Stimulated activated CD4-positive, alpha-beta T cell treated with anti-CD3 and anti-CD28 coated beads, Interleukin-4, amount 100 ng/mL, for 4 hours (primary cell): ENCODE results near the gene AFP.

Source experiments
- DNase-seq, 2 experiments: peaks; one replicate each; pipeline ENCODE4 v3.0.0-alpha.2; 2020

AFP gene

DNA sequence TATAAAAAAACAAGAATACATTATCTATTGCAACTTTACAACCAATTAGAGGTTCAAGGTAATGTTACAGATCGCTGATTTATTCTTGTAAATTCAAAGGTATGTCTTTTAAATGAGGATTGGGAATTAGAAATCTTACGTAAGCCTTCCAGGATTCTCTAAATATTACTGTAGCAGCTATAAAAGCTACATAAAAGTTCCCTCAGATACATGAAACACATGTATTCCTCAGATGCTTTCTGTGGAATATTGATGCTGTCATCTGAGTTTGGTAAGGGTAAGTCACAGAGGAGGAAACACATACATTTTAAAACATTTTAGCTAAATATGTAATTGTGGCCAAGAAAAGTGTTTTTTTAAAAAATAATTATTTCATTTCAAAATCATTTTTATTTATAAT lies 3.4 kb downstream of the AFP start:
- DNase-seq, result no peak

DNA sequence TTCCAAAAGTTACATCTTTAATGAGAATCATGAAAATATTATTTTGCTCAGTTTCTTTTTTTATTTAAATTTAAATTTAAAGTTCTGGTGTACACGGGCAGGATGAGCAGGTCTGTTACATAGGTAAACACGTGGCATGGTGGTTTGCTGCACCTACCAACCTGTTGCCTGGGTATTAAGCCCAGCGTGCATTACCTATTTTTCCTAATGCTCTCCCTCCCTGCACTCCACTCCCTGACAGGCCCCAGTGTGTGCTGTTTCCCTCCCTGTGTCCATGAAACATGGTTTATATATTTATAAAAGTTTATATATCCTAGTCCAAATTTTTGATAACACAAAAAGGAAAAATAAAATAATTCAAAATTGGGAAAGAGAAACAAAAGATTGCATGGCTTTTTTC lies 4.0 kb downstream of the AFP start:
- DNase-seq, result no peak

DNA sequence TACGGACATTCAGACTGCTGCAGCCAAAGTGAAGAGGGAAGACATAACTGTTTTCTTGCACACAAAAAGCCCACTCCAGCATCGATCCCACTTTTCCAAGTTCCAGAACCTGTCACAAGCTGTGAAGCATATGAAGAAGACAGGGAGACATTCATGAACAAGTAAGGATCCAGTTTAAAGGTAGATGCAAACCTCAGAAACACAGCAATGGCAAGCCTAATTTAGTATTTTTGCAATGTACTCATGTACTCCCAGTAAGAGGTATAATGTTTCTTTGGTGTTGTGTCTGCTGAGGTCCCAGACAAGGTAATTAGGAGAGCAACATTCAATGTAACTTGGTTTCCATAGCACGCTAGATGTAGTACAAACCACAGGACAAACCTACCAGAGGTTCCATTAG lies 4.6 kb downstream of the AFP start:
- DNase-seq, result no peak

DNA sequence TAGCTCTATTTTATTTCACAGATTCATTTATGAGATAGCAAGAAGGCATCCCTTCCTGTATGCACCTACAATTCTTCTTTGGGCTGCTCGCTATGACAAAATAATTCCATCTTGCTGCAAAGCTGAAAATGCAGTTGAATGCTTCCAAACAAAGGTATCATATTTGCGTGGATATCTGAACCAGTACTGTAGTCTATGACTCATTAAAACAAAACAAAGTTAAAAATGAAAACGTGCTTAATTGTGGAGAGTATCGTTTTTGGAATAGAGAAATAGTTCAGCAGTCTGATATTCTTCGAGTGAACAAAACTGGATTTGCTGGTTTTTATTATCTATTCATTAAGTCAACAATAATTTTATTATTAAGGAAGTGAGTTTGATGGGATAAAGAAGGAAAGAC lies 6.3 kb downstream of the AFP start:
- DNase-seq, result no peak

DNA sequence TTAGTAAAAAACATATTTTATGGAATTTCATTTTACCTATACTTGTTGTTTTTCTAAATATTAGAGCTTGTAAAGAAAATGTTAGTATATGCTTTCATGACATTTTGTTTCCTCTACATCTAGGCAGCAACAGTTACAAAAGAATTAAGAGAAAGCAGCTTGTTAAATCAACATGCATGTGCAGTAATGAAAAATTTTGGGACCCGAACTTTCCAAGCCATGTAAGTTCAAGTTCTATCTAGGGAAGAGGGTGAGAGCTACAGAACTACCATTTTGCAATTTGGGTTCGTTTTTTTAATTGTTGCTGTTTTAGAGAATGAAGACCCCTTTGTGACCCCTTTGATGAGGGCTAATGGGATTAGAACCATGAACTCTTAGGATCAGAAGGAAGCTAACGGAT lies 7.2 kb downstream of the AFP start:
- DNase-seq, result no peak

DNA sequence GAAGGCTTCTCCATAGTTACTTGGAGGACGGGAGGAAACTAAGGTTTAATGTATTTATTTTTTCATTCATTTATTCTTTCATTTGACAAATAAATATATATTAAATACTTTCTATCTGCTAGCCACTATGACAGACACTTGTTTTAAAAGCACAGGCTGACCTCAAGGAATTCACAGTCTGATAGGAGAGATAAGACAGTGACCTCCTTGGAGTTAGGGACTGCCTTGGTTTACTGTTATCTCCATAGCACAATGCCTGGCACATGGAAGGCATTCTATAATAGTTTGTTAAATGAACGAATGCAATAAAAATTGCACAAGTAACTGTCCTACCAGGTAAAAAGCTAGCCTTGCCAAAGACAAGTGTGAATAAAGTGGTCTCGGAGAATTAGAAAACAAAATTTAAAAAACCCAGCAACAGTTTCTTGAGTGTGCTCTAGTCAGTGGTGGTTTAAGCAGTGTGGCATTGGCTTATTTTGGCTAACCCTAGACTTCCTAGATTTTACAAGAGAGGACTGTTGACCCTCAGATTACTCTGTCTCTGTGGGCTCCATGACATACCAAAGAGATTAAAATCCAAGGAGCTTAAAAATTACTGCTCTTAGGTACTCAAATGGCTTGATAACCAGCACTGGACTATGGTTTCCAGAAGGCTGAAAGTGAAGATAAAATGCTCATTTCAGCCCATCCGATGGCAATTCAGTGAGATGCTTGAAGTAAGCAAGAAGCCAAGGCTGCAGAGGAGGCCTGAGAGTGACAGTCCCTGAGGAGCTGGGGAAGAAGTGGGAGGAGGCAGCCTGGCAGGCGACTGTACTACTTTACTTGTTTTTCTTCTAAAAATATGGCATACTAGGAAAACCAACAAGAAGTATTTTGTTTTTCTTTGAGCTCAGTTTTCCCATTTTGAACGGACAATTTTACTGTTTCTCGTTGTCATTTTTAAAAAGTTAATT lies 9.6 kb downstream of the AFP start:
- no peak for DNase-seq

DNA sequence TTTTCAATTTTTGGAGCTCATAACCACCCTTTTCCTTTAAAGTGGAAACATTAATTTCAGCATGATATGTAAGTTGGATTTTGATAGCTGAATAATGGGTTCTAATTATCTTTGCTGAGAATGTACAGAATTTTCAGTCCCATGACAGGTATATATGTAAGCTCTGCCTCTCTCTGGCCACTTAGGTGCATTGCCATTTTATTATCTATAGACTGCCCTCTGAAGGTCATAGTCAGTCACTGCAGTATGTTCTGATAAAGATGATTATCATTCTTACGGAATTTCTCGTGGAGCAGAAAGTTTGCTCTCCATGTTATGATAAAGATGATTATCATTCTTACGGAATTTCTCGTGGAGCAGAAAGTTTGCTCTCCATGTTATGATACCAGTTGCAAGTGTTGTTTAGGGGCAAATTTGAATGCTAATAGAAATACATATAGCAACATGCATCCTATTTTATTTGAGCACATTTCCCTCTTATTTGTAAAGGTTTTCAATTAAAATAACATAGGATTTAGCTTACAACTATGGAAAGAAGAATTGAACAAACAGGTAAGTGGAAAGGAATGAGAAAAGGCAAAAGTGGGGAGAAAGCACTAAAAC lies 10.4 kb downstream of the AFP start:
- DNase-seq, result no peak

DNA sequence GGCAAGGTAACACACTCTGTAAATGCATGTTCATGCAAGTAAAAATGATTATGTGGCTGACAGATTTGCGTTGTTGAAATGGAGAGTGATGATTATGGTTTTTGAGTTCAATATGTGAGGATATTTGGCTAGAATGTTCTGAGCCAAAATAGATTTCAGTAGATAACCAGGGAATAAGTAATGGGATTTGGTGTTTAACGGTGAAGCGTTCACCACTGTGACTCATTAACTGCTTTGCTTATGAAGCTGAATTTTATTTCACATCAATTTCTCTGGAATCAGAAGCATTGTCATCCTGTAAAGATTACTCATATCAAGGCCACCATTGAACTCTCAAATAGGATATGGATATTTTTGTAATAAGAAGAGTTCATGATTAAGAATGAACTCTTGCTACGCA lies 11.7 kb downstream of the AFP start:
- DNase-seq, result no peak

DNA sequence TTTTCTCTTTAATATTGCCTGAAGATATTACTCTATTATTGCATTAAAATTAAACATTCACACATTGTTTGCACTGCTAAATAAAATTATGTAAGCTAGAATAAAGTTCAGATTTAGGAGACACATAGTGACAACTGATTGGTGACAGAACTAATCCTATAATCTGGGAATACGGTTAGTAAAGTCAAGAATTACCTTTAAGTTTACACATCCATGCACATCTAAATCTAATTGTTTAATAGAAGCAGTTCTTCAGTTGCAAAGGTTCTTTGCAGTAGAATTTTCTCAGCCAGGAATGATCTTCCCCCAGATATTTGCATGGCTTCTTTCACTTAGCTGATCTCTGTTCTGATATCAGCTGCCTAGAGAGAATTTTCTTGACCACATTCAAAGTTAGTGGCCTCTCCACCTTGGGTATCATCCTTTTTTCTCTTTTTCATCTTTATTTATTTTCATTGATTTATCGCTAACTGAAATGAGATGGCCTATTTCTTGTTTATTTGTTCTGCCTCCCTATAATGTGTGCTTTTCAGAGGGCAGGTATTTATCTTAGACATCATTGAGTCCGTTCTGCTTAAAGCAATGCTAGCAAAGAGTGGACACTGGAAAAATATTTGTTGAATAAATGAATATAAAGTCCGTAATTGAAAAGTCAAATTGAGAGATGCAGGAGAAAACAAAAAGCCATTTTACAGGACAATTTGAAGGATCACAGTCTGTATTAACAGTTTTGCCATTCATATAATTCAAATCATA lies 12.6 kb downstream of the AFP start:
- no peak for DNase-seq

DNA sequence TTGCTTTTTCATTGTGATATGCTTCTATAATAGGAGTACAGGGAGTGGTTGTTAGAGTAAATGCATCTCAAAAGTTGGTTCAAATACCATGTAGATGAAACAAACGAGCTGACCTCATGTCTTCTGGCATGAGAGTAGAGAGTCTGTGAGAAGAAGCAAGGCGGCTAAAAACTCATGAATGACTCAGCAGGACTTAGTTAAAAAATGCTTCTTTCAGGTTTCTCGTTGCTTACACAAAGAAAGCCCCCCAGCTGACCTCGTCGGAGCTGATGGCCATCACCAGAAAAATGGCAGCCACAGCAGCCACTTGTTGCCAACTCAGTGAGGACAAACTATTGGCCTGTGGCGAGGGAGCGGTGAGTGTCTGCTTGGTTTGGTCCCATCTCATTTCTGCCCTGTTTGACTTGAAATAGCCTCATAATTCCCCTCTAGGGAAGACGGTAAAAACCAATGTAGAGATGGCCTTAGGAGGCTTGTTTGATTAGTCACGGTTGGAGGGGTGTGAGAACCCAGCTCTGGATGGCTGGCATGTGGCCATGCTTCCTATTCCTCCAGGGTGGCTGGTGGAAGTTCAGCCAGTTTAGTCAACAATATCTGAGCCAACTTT lies 14.5 kb downstream of the AFP start:
- DNase-seq, result no peak

DNA sequence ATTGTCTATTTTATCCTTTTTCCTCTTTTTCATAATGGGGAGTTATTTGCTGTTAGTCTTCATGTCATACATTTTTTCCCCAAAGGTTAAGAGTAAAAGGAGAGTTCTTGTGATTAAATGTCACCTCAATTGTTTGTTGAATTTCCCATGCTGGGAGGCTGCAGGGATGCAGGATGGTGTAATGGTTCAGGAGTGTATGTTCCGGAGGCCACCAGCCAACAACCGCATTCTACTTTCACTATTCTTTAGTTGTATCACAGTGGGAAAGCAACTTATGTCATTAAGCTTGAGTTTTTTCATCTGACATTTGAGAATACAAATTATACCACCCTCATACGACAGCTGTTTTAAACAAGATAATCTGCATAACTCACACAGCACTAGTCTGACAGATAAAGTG lies 15.4 kb downstream of the AFP start:
- DNase-seq, result no peak

DNA sequence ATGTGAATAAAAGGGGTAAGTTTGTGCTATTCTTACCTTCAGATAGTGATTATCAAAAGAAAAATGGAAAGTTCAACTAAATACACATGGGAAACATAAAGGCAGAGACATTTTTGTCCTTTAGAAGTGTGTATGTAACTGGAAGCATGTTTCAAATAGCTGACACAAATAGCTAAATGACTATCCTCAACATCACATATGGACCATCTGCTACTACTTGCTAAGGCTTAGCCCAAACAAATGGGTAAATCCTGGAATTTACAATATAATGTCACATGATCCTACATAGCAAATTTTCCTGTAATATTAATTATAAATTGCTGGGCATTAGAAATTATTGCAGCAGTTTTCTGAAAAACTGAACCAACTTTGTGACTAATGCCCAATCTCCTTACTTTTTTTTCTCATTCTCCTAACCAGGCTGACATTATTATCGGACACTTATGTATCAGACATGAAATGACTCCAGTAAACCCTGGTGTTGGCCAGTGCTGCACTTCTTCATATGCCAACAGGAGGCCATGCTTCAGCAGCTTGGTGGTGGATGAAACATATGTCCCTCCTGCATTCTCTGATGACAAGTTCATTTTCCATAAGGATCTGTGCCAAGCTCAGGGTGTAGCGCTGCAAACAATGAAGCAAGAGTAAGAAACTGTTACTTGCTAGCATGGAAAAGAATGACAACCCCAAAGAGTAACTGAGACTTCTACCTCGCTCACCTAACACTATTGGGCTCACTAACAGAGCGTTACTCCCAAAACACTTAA lies 16.1 kb downstream of the AFP start:
- DNase-seq, result no peak

DNA sequence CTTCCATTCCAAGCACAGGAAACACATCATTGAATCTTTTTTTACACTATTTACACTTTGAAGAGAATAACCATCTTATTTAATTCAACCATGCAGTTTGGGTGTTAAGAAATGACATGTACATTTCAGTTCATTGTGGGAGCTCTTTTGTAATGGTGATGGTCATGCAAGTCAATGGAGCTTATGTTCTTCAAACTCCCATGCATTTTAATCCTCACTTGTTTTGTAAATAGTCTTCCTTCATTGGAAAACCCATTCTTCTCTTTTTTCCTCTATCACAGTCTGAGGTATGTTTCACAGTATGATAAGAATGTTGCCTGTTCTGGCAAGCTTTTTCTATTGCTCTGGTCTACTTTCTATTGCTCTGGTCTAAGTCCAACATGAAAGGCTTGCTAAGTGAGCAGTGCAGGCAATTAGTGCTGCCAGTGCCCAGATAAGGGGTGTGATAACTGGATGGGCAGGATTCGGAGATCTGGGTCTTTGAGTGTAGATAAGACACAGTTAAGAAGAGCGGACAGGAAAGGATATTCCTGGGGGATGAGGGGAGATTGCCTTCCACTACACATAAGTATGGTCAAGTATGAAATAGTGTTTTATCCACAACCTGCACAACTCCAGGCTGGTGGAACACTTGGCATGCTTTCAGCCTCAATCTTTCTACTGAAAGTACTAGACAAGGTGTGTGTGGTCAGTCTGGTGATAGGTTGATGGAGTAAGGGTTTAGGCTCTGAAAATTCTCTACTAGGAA lies 17.1 kb downstream of the AFP start:
- DNase-seq, result no peak

DNA sequence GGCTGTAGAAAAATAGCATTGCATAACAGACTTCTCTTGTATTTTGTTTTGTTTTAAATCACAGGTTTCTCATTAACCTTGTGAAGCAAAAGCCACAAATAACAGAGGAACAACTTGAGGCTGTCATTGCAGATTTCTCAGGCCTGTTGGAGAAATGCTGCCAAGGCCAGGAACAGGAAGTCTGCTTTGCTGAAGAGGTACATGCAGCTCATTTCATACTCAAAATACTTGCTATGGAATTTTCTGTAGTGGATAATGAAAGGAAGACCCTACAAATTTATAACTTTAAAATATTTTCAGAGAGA lies 17.6 kb downstream of the AFP start:
- DNase-seq, result no peak

DNA sequence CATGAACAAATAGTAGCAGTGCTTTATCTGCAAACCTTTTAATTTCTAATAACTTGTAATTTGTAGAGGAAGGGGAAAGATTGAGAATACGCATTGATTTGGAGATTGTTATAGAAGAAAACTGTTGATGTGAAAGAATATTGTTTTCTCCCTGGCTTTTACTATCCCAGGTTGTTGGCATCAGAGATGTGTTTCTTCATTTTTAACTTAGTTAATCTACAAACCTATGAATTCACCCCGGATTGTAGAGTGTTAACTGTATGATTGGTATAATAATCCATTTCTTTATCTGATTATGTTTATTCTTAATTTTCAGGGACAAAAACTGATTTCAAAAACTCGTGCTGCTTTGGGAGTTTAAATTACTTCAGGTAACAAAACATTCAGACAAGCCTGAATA lies 18.9 kb downstream of the AFP start:
- no peak for DNase-seq

DNA sequence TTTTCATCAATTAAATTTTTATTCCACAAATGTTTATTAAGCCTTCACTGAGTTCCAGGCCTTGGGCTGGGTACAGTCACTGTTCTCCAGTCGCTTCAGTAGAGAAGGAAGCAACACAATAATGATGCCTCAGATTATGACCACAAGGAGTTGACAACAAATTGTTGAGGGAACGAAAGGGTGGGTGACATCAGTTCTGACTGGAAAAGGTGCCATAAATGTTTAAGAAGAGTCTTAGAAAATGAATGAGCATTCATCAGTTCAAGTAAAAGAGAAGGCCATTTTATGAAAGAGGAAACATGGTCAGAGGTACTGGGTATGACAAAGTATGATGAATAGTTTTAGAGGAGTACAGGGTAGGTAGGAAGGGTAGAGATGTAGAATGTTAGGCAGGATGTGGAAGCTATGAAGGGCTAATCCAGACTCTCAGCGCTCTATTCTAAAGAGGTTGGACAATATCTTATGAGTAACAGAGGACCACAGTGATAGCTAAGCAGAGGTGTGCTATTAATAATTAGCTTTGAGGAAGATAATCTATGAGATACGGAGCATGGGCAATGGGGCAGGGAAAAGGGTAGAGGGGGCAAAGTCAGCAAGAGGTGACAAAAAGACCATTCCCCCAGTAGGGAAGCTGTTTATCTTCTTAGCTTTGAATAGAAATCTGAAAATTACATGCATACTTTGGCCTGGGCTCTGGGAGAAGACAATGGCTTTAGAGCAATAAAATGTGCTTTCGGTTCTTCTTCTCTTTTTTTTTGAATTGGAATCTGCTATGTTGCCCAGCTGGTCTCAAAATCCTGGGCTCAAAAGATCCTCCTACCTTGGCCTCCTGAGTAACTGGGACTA lies 20.4 kb downstream of the AFP start:
- DNase-seq, result no peak

DNA sequence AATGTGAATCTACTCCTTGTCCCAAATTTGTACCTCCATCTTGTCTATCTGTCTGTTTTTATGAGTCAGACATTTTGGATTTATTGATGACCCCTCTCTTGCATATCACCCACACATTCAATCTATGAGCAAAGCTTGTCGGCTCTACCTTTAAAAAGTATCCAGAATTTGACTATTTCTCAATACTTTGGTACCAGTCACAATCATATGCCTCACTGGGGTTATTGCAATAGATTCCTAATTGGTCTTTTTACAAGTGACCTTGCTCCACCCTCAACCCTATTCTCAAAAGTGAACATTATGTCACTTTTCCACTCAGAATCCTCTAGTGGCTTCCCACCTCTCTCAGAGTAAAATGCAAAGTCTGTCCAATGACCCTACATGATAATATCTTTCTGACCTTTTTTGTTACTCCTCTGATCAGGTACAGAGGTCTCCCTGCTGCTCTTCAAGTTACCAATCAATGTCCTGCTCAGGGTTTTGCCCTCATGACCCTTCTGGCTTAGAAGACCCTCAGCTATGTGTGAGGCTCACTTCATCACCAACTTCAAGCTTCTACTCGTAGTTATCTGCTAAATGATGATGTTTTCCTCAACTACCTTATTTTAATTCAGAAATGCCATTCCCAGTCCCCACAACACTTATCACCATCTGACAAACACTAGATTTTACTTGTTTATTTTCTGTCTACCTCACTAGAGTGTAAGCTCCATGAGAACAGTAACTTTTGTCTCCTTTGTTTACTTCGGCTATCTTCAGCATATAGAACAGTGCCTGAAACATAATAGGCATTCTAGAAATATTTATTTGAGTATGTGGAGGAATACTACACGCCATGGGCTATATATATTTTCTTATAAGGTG lies 22.4 kb downstream of the AFP start:
- DNase-seq, result no peak

DNA sequence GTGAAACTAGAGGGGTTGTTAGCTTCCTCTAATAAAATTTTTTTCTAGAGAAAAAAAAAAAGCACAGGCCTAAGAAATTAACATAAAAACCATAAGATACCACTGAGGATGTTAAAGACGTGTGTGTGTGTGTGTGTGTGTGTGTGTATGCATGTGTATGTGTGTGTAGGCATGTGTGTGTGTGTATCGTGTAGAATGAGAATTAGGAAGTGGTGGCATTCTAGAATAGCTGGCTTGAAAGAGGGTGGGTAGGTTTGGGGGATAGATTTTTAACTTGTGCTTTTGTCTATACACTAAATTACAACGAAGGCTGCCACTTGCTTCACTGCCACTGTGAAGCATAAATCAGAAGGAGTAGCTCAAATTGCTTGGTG lies 23.0 kb downstream of the AFP start:
- DNase-seq, result no peak

DNA sequence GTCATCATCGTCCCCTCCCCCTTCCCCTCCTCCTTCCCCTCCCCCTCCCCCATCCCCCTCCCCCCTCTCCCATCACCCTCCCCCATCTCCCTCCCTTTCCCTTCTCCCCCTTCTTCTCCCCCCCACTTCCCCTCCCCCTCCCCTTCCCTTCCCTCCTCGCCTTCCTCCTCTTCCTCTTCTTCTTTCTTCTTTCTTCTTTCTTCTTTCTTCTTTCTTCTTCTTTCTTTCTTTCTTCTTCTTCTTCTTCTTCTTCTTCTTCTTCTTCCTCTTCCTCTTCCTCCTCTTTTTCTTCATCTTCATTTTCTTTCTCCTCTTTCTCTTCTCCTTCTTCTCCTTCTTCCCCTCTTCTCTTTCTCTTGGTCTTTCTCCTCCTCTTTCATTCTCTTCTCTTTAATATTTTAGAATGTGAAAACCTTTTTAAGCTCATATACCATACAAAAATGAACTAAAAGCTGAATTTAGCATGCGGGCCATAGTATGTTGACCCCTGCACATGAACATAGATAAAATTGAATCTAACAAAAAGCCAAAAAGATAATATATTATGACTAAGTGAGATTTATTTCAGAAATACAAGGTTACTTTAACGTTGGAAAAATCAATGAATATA lies 25.0 kb downstream of the AFP start:
- no peak for DNase-seq

DNA sequence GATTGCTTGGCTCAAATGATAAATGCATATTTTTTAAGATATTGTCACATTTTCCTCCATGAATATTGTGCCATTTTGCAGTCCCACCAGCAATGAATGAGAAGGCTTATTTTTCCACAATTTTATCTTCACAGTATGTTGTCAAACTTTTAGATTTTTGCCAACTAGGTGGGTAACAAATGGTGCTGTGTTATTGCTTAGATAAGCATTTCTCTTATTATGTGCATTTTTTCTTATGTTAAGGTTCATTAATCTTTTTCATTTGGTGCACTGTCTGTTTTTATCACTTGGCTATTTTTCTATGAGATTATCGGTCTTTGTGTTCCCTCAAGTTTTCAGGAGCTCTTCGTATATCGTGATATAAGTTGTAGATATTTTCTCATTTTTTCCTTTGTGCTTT lies 32.1 kb downstream of the AFP start:
- DNase-seq, result no peak
